ENCODE measurements around the gene KCNMA1. TPM values are rescaled to one million over a fixed set of nuclear protein-coding genes. Genes with fewer than 3 reads are reported as not detected.

KCNMA1 gene
- total RNA-seq, 1 experiment from 2014 or later, result 1.8 TPM

DNA sequence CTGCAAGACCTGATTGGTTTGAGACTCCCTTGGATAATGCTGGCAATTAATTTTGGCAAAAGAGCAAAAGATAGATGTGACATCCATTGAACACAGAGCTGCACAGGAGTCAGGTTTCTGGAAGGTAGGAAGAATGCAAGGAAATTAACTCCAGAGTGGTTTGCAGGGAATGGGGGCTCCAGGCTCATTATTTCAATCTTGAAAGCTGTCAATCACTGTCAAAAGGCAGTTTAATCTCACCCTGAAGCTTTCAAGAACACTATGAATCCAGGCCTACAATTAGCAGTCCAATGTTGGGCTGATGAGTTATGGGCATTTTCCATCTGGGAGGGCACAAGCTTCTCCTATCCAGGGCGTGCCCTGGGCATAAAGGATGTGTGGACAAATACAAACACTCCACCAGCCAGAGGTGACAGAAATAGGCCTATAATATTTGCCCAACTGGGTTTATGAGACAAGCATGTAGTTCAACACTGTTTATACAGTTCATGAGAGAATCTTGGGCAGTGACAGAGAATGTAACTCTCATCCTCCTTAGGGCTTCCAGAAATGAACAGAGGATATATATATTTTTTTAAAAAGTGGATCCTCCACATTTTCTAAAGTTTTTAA lies 80.5 kb downstream of the KCNMA1 start:
- no peaks in the 10 kb centered on the region for H3K4me1 ChIP-seq (replicated peaks)
- no peak overlapping the region for H3K27ac ChIP-seq
- H3K27me3 ChIP-seq (replicated peaks), result no peaks in the 10 kb centered on the region
- H3K36me3 ChIP-seq, result no peaks in the 10 kb centered on the region
- H3K9me3 ChIP-seq (replicated peaks), result no peaks in the 10 kb centered on the region
- no peak overlapping the region for H3K4me3 ChIP-seq
- no peak for DNase-seq (ENCODE audit: low read depth in 1 of 2, low spot score in 2 of 2)

DNA sequence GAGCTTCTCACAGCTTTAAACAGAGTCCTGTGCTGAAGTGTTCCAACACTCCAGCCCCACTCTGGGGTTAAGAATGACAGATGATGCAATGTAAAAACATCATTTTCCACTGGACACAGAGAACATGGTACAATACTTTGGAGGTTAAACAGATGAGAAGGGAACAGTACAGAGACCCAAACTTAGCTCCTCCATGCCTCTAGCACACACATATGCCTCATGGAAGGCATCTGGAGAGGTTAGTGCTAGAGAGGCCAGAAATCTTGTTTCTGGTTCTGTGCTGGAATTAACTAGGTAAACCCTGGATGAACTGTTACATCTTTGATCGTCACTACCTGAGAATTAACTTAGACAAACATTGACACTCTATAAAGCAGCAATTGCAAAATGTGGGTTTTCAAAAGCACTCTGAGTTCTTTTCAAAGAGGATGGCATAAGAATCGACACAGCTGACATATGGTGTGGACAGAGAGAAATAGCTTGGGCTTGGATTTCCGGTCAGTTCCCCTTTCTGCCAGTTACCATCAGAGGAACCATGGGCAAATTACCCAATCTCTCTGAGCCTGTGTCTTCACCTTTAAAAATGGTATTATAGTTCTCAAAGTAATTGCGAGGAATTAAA lies 81.9 kb downstream of the KCNMA1 start:
- Histone ChIP-seq H3K36me3 (no peaks in the 10 kb centered on the region), H3K27me3 (replicated peaks) (no peaks in the 10 kb centered on the region), H3K4me3 (no peak overlapping the region), H3K9me3 (replicated peaks) (no peaks in the 10 kb centered on the region), H3K4me1 (replicated peaks) (no peaks in the 10 kb centered on the region), H3K27ac (no peak overlapping the region)
- DNase-seq (ENCODE audit: low read depth in 1 of 2, low spot score in 2 of 2), result no peak

DNA sequence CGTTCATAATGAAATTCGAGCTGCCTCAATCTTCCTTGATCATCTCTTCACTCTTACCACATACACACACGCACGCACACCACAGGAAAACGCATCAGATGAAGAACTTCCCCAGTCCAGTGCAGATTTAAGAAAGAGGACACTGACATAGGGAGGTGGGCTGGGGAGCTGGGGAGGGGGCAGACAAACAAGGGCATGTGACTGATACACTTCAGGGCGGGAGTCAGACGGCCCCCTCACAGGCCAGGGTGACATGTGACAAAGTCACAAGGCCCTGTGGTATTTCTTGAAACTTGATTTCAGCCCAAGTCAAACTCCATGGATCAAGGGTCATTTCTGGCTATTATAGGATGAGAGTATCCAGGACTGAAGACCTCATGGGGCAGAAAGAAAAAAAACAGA lies 82.6 kb downstream of the KCNMA1 start:
- H3K4me1 ChIP-seq (replicated peaks), result no peaks in the 10 kb centered on the region
- H3K9me3 ChIP-seq (replicated peaks), result no peaks in the 10 kb centered on the region
- DNase-seq (ENCODE audit: low read depth in 1 of 2, low spot score in 2 of 2), result no peak
- H3K27ac ChIP-seq, result no peak overlapping the region
- H3K27me3 ChIP-seq (replicated peaks), result no peaks in the 10 kb centered on the region
- no peak overlapping the region for H3K4me3 ChIP-seq
- no peaks in the 10 kb centered on the region for H3K36me3 ChIP-seq

DNA sequence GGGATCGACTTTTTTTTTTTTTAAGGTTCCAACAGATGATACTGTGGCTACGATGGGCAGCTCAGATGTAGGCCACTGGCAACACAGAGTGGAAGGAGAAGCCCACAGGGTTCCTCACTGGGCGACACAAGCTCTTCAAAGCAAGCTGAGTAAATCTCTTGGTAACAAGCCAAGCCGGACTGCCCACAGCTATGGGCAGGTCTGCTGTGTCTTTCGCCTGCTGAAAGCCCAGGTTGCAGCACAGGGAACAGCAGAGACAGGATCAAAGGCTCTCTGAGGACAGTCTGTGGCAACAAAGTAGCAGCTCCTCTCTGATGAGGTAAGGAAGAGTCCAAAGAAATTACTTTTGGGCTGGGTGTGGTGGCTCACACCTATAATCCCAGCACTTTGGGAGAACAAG lies 83.6 kb downstream of the KCNMA1 start:
- no peak for DNase-seq (ENCODE audit: low read depth in 1 of 2, low spot score in 2 of 2)
- H3K27me3 ChIP-seq (replicated peaks), result no peaks in the 10 kb centered on the region
- H3K9me3 ChIP-seq (replicated peaks), result no peaks in the 10 kb centered on the region
- no peaks in the 10 kb centered on the region for H3K36me3 ChIP-seq
- H3K4me1 ChIP-seq (replicated peaks), result no peaks in the 10 kb centered on the region
- no peak overlapping the region for H3K4me3 ChIP-seq
- no peak overlapping the region for H3K27ac ChIP-seq

DNA sequence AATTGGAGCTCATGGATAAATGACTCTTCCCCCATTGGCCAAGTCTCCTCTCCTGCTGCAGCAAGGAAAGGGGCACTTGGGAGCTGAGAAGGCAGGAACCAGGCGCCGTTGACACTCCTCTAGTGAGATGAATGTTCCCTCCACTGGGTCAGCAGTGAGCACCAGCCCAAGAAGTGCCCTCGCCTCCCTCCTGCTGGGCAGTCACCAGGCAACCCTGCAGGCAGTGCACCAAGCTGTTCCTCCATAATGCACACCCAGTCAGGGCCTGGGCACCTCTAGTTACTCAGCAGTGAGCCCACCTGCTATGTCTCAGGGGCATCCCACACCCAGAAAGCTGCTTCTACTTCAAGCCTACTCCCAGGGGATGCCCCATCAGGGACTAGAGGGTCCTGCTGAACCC lies 84.3 kb downstream of the KCNMA1 start:
- Histone ChIP-seq H3K9me3 (replicated peaks) (no peaks in the 10 kb centered on the region), H3K4me3 (no peak overlapping the region), H3K27me3 (replicated peaks) (no peaks in the 10 kb centered on the region), H3K4me1 (replicated peaks) (no peaks in the 10 kb centered on the region), H3K27ac (no peak overlapping the region), H3K36me3 (no peaks in the 10 kb centered on the region)
- DNase-seq (ENCODE audit: low read depth in 1 of 2, low spot score in 2 of 2), result no peak

DNA sequence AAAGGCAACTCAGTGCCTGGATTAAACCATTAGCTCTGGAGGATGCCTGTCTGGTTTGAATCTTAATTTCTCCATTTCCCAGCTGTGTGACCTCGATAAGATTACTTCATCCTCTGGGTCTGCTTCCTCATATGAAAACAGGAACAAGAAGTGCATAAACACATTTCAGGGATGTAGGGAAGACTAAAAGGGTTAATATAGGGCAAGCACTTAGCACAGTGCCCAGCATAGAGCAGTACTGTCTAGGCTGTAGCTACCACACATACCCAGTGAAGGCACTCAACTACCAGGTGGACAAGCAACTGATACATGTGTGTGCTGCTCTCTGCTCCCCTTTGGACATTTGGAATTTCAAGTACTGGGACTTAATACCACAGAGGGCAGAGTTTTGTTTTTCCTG lies 85.4 kb downstream of the KCNMA1 start:
- no peaks in the 10 kb centered on the region for H3K36me3 ChIP-seq
- no peaks in the 10 kb centered on the region for H3K9me3 ChIP-seq (replicated peaks)

DNA sequence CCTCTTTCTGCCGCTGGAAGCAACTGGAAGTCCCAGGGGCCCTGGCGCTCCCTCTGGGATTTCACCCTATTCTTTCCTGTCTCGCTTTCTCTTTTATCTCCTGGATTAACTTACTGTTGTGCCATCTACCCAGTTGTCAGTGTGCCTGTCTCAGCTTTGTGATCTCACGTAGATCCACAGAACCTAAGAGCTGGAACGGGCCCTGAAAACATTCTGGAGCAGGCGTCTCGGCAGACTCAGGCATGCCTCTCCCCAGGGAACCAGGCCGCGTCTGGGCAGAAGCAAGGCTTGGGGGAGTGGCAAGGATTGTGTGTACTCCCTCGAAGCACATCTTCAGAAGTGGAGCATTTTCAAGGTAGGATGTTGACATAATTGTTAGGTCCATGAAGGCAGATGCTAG lies 87.2 kb downstream of the KCNMA1 start:
- no peaks in the 10 kb centered on the region for H3K27me3 ChIP-seq (replicated peaks)
- DNase-seq (ENCODE audit: low read depth in 1 of 2, low spot score in 2 of 2), result no peak
- H3K9me3 ChIP-seq (replicated peaks), result no peaks in the 10 kb centered on the region
- no peak overlapping the region for H3K27ac ChIP-seq
- no peak overlapping the region for H3K4me3 ChIP-seq
- H3K4me1 ChIP-seq (replicated peaks), result no peaks in the 10 kb centered on the region
- H3K36me3 ChIP-seq, result no peaks in the 10 kb centered on the region

More for the DNA sequence above, 85.4 kb downstream of the KCNMA1 start:
- Histone ChIP-seq H3K27me3 (replicated peaks) (no peaks in the 10 kb centered on the region), H3K27ac (no peak overlapping the region), H3K4me3 (no peak overlapping the region), H3K4me1 (replicated peaks) (no peaks in the 10 kb centered on the region)
- no peak for DNase-seq (ENCODE audit: low read depth in 1 of 2, low spot score in 2 of 2)

DNA sequence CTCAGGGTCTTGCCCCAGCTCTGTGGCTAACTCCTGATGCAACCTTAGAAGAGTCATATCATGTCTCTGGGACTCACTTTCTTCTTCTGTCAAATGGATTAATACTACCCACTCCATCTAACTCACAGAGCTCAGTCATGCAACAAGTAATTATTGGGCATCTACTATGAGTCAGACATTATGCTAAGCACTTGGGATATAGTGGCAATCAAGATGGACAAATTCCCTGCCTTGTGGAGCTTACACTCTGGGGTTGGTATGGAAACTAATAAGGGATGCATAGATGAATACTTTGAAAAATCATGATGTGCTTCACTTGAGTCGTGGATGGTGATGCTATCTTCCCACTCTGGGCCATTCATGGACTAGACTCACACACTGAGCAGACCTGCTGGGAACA lies 88.9 kb downstream of the KCNMA1 start:
- Histone ChIP-seq H3K27me3 (replicated peaks) (no peaks in the 10 kb centered on the region), H3K9me3 (replicated peaks) (no peaks in the 10 kb centered on the region), H3K4me3 (no peak overlapping the region), H3K36me3 (no peaks in the 10 kb centered on the region), H3K4me1 (replicated peaks) (no peaks in the 10 kb centered on the region), H3K27ac (no peak overlapping the region)
- DNase-seq (ENCODE audit: low read depth in 1 of 2, low spot score in 2 of 2), result no peak

DNA sequence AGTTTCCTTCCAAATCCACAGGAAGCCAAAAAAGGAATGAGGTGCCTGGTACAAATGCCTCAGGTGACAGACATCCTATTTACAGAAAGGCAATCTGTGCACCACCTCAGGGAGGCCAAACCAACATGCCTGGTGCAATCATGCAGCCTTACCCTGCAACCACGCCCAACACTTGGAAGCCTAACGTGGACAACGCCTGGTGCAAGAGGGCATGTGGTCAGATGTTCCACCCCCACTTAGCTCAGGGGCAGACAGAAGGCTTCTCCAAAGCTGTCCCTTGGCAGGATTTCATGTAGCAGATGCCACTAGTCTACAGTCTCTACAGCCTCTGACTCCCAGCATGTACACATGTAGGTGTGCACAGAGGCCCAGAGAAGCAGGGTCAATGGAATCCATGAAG lies 89.5 kb downstream of the KCNMA1 start:
- no peaks in the 10 kb centered on the region for H3K27me3 ChIP-seq (replicated peaks)
- no peak overlapping the region for H3K4me3 ChIP-seq
- DNase-seq (ENCODE audit: low read depth in 1 of 2, low spot score in 2 of 2), result no peak
- no peak overlapping the region for H3K27ac ChIP-seq
- H3K9me3 ChIP-seq (replicated peaks), result no peaks in the 10 kb centered on the region
- no peaks in the 10 kb centered on the region for H3K36me3 ChIP-seq
- no peaks in the 10 kb centered on the region for H3K4me1 ChIP-seq (replicated peaks)

DNA sequence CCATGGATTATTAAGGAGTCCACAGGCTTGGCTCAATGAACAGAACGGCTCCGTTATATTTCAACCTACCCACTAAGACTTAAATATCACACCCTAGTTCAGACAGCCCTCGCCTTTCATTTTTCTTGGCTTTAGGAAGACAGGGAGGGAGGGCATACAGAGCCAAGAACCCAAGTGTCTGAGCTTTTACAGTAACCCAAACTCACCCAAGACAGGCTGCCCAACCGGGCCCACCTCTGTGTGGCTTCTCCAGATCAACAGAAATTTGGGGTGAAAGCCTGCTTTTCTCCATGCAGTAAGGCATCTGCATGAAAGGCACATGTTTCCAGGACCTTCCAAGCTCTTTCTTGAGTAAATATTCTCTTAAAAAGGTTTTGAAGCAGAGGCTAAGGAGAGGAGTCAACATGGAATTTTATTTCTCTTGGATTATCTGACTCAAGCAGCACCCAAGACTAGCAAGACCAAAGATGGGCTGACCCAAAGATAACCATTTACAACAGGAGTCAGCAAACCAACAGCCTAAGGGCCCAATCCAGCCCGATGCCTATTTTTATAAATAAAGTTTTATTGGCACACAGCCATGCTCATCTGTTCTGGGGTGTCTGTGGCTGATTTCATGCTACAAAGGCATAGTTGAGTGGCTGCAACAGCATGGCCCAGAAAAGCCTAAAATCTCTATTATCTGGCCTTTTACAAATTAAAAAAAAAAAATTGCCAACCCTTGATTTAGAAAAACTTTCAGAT lies 90.1 kb downstream of the KCNMA1 start:
- no peak overlapping the region for H3K27ac ChIP-seq
- DNase-seq (ENCODE audit: low read depth in 1 of 2, low spot score in 2 of 2), result no peak
- H3K9me3 ChIP-seq (replicated peaks), result no peaks in the 10 kb centered on the region
- H3K27me3 ChIP-seq (replicated peaks), result no peaks in the 10 kb centered on the region
- H3K36me3 ChIP-seq, result no peaks in the 10 kb centered on the region
- no peak overlapping the region for H3K4me3 ChIP-seq
- no peaks in the 10 kb centered on the region for H3K4me1 ChIP-seq (replicated peaks)

DNA sequence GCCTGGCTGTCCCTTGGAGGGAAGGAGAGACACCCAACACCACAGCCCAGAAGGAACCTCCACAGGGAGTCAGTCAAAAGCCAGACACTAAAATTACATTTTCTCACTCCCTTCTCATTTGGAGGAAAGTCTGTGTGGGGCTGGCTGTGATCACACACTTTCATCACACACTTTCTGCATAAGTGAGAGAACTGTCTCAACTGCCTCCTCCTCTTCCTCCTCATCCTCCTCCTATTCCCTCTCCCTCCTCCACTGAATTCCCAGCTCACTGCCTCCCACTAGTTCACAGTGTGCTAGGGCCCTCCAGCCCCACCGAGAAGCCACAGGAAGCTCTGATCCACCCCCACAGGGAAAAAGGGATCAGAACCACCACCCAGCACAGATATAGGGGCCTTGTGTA lies 91.6 kb downstream of the KCNMA1 start:
- DNase-seq (ENCODE audit: low read depth in 1 of 2, low spot score in 2 of 2), result no peak
- H3K4me1 ChIP-seq (replicated peaks), result no peaks in the 10 kb centered on the region
- H3K9me3 ChIP-seq (replicated peaks), result no peaks in the 10 kb centered on the region
- no peaks in the 10 kb centered on the region for H3K36me3 ChIP-seq
- H3K27ac ChIP-seq, result no peak overlapping the region
- no peak overlapping the region for H3K4me3 ChIP-seq
- H3K27me3 ChIP-seq (replicated peaks), result no peaks in the 10 kb centered on the region

DNA sequence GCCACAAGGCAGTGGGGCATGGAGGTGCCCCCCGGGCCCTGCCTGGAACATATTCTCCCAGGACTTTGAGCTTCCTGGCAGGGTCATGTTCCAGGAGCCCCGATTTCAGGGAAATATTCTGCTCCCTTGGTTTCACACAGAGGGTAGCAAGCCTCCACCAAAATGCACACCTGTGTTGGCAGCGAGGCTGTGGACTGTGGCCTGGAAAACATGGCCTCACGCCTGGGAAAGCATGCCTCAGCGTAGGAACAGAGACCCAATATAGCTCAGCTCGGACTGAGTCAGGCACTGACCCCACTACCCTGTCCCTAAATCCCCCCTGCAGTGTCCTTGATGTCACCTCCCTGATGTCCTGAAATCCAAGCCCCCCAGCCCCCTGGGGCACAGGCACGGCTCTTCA lies 92.0 kb downstream of the KCNMA1 start:
- DNase-seq (ENCODE audit: low read depth in 1 of 2, low spot score in 2 of 2), result no peak
- H3K27me3 ChIP-seq (replicated peaks), result no peaks in the 10 kb centered on the region
- no peak overlapping the region for H3K4me3 ChIP-seq

DNA sequence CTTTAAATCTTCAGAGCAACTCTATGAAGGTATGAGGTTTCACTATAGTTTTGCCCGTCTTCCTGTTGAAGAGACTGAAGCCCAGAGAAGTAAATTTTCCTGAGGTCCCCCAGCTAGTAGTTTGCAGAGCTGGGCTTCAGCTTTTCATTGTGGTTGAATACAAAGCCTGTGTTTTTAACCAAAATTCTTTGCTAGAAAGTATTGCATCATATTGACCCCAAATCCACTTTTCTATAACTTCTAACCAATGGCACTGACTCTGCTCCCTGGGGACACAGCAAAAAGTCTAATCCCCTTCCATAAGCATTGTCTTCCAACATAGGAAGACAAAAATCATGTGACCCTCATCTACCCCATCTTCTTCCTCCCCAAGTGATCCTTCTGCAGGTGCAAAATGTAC lies 93.0 kb downstream of the KCNMA1 start:
- no peaks in the 10 kb centered on the region for H3K36me3 ChIP-seq
- H3K27ac ChIP-seq, result no peak overlapping the region
- H3K27me3 ChIP-seq (replicated peaks), result no peaks in the 10 kb centered on the region
- no peaks in the 10 kb centered on the region for H3K4me1 ChIP-seq (replicated peaks)
- no peak for DNase-seq (ENCODE audit: low read depth in 1 of 2, low spot score in 2 of 2)
- no peaks in the 10 kb centered on the region for H3K9me3 ChIP-seq (replicated peaks)
- H3K4me3 ChIP-seq, result no peak overlapping the region

More for the DNA sequence above, 92.0 kb downstream of the KCNMA1 start:
- no peaks in the 10 kb centered on the region for H3K9me3 ChIP-seq (replicated peaks)
- no peak overlapping the region for H3K27ac ChIP-seq
- H3K36me3 ChIP-seq, result no peaks in the 10 kb centered on the region
- H3K4me1 ChIP-seq (replicated peaks), result no peaks in the 10 kb centered on the region

DNA sequence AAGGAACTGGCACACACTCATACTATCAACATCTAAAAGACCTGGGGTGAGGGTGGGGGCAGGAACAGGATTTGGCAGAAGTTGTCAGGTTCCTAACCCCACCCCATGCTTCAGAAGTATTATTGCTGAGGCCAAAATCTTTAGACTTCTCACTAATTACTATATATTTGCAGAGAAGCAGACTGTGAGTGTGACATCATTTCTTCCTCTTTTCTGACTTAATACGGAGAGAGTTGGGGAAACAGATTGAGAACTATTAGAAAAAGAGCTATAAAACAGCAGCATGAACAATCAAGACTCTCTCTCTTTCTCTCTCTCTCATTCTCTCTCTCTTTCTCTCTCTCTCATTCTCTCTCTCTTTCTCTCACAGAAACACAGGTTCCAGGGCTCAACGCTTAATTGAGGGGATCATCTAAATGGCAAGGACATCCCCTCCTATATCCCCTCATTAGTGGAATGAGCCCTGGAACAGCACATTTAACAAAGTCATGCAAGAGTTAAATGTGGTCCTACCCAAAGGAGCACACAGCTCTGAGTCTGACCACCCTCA lies 94.8 kb downstream of the KCNMA1 start:
- Histone ChIP-seq H3K4me3 (no peak overlapping the region), H3K36me3 (no peaks in the 10 kb centered on the region), H3K4me1 (replicated peaks) (no peaks in the 10 kb centered on the region), H3K27me3 (replicated peaks) (no peaks in the 10 kb centered on the region), H3K9me3 (replicated peaks) (no peaks in the 10 kb centered on the region), H3K27ac (no peak overlapping the region)
- no peak for DNase-seq (ENCODE audit: low read depth in 1 of 2, low spot score in 2 of 2)

Data from SJSA1 (cell line).